Measurements from ENCODE around the gene HSPA12B.

HSPA12B gene

GRCh38 chr20:3739054-3739925, 6.8 kb downstream of the HSPA12B start:
- WGBS, 2 experiments, result 78 to 79% methylated on average over 19 of the region's 19 CpGs
- peaks cover 5% of the 10 kb centered on the region for H3K27me3 ChIP-seq (ENCODE audit: control insufficient read depth, insufficient read depth, low read length, poor library complexity, severe bottlenecking)

GRCh38 chr20:3739926-3740451, 7.5 kb downstream of the HSPA12B start:
- H3K9me3 ChIP-seq (ENCODE audit: control insufficient read depth, low read length), result no peaks in the 10 kb centered on the region
- no peak overlapping the region for H3K4me3 ChIP-seq (ENCODE audit: insufficient read depth, low read depth, low read length)
- H3K36me3 ChIP-seq (ENCODE audit: control insufficient read depth, insufficient read depth, low read length), result no peaks in the 10 kb centered on the region
- H3K27ac ChIP-seq (ENCODE audit: insufficient read depth, low read depth, low read length, poor library complexity, severe bottlenecking), result no peak overlapping the region
- H3K4me1 ChIP-seq (ENCODE audit: control insufficient read depth, insufficient read depth, low read length), result no peaks in the 10 kb centered on the region
- WGBS, 2 experiments, result 86 to 89% methylated on average over 7 of the region's 7 CpGs
- peaks cover 12% of the 10 kb centered on the region for H3K27me3 ChIP-seq (ENCODE audit: control insufficient read depth, insufficient read depth, low read length, poor library complexity, severe bottlenecking)

More at GRCh38 chr20:3739054-3739925, 6.8 kb downstream of the HSPA12B start:
- H3K27ac ChIP-seq (ENCODE audit: insufficient read depth, low read depth, low read length, poor library complexity, severe bottlenecking), result no peak overlapping the region
- no peaks in the 10 kb centered on the region for H3K36me3 ChIP-seq (ENCODE audit: control insufficient read depth, insufficient read depth, low read length)
- H3K9me3 ChIP-seq (ENCODE audit: control insufficient read depth, low read length), result no peaks in the 10 kb centered on the region
- H3K4me1 ChIP-seq (ENCODE audit: control insufficient read depth, insufficient read depth, low read length), result no peaks in the 10 kb centered on the region
- H3K4me3 ChIP-seq (ENCODE audit: insufficient read depth, low read depth, low read length), result no peak overlapping the region

GRCh38 chr20:3740615-3741301, 8.3 kb downstream of the HSPA12B start:
- H3K27ac ChIP-seq (ENCODE audit: insufficient read depth, low read depth, low read length, poor library complexity, severe bottlenecking), result no peak overlapping the region
- H3K27me3 ChIP-seq (ENCODE audit: control insufficient read depth, insufficient read depth, low read length, poor library complexity, severe bottlenecking), result peaks cover 17% of the 10 kb centered on the region
- H3K4me3 ChIP-seq (ENCODE audit: insufficient read depth, low read depth, low read length), result no peak overlapping the region
- no peaks in the 10 kb centered on the region for H3K36me3 ChIP-seq (ENCODE audit: control insufficient read depth, insufficient read depth, low read length)
- H3K4me1 ChIP-seq (ENCODE audit: control insufficient read depth, insufficient read depth, low read length), result no peaks in the 10 kb centered on the region
- no peaks in the 10 kb centered on the region for H3K9me3 ChIP-seq (ENCODE audit: control insufficient read depth, low read length)
- 94% methylated on average over 15 of the region's 15 CpGs for WGBS, 2 experiments

DNA sequence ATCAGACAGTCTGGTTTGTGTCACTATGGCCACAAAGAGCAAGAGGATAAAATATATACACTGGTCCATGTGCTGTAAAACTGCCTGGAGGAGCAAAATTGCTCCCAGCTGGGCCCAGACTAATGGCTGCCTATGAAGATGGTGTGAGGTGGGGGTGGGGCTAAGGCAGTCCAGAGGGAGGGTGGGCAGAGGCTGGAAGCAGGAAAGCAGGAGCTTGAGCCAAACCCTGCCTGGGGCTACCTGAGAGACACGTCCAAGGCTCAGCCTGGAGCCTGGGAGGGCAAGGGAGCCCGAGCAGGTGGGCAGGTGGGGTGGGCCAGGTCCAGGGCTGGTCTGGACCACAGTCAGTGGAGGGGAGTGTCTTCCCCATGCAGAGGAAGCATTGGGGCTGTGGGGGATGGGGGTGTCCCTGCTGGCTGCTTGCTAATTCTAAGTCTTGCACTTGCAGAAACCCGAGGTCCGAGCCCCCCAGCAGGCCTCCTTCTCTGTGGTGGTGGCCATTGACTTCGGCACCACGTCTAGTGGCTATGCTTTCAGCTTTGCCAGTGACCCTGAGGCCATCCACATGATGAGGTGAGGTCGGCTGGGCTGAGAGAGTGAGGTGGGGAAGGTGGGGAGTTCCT, 9.5 kb downstream of the HSPA12B start:
- 76% methylated on average over 7 of the region's 7 CpGs for WGBS, 2 experiments
- no peaks in the 10 kb centered on the region for H3K36me3 ChIP-seq (ENCODE audit: control insufficient read depth, insufficient read depth, low read length)
- no peaks in the 10 kb centered on the region for H3K4me1 ChIP-seq (ENCODE audit: control insufficient read depth, insufficient read depth, low read length)
- H3K27ac ChIP-seq (ENCODE audit: insufficient read depth, low read depth, low read length, poor library complexity, severe bottlenecking), result no peak overlapping the region
- H3K4me3 ChIP-seq (ENCODE audit: insufficient read depth, low read depth, low read length), result no peak overlapping the region
- peaks cover 19% of the 10 kb centered on the region for H3K27me3 ChIP-seq (ENCODE audit: control insufficient read depth, insufficient read depth, low read length, poor library complexity, severe bottlenecking)
- no peaks in the 10 kb centered on the region for H3K9me3 ChIP-seq (ENCODE audit: control insufficient read depth, low read length)

- H3K36me3 ChIP-seq (ENCODE audit: control insufficient read depth, insufficient read depth, low read length), result no peaks in the 10 kb centered on the region
- H3K27ac ChIP-seq (ENCODE audit: insufficient read depth, low read depth, low read length, poor library complexity, severe bottlenecking), result no peak overlapping the region
- no peaks in the 10 kb centered on the region for H3K4me1 ChIP-seq (ENCODE audit: control insufficient read depth, insufficient read depth, low read length)
- peaks cover 29% of the 10 kb centered on the region for H3K27me3 ChIP-seq (ENCODE audit: control insufficient read depth, insufficient read depth, low read length, poor library complexity, severe bottlenecking)
- H3K4me3 ChIP-seq (ENCODE audit: insufficient read depth, low read depth, low read length), result no peak overlapping the region
- WGBS, 2 experiments, result 91 to 100% methylated on average over 1 to 2 of the region's 2 CpGs
- H3K9me3 ChIP-seq (ENCODE audit: control insufficient read depth, low read length), result no peaks in the 10 kb centered on the region
Measured at GRCh38 chr20:3743251-3743650, 10.8 kb downstream of the HSPA12B start.

GRCh38 chr20:3744037-3744436, 11.6 kb downstream of the HSPA12B start:
- WGBS, 2 experiments, result 90 to 95% methylated on average over 1 of the region's 1 CpG
- no peaks in the 10 kb centered on the region for H3K36me3 ChIP-seq (ENCODE audit: control insufficient read depth, insufficient read depth, low read length)
- peaks cover 37% of the 10 kb centered on the region for H3K27me3 ChIP-seq (ENCODE audit: control insufficient read depth, insufficient read depth, low read length, poor library complexity, severe bottlenecking)
- no peak overlapping the region for H3K27ac ChIP-seq (ENCODE audit: insufficient read depth, low read depth, low read length, poor library complexity, severe bottlenecking)
- no peak overlapping the region for H3K4me3 ChIP-seq (ENCODE audit: insufficient read depth, low read depth, low read length)
- no peaks in the 10 kb centered on the region for H3K9me3 ChIP-seq (ENCODE audit: control insufficient read depth, low read length)
- no peaks in the 10 kb centered on the region for H3K4me1 ChIP-seq (ENCODE audit: control insufficient read depth, insufficient read depth, low read length)

GRCh38 chr20:3744806-3745685, 12.6 kb downstream of the HSPA12B start:
- Histone ChIP-seq H3K4me3 (ENCODE audit: insufficient read depth, low read depth, low read length) (peak overlapping the region; percentile 29), H3K4me1 (ENCODE audit: control insufficient read depth, insufficient read depth, low read length) (peaks cover 4% of the 10 kb centered on the region), H3K27me3 (ENCODE audit: control insufficient read depth, insufficient read depth, low read length, poor library complexity, severe bottlenecking) (peaks cover 47% of the 10 kb centered on the region), H3K27ac (ENCODE audit: insufficient read depth, low read depth, low read length, poor library complexity, severe bottlenecking) (no peak overlapping the region), H3K36me3 (ENCODE audit: control insufficient read depth, insufficient read depth, low read length) (no peaks in the 10 kb centered on the region), H3K9me3 (ENCODE audit: control insufficient read depth, low read length) (no peaks in the 10 kb centered on the region)
- 29 to 32% methylated on average over 45 of the region's 45 CpGs for WGBS, 2 experiments

- Histone ChIP-seq H3K36me3 (ENCODE audit: control insufficient read depth, insufficient read depth, low read length) (no peaks in the 10 kb centered on the region), H3K9me3 (ENCODE audit: control insufficient read depth, low read length) (no peaks in the 10 kb centered on the region), H3K4me3 (ENCODE audit: insufficient read depth, low read depth, low read length) (no peak overlapping the region), H3K27me3 (ENCODE audit: control insufficient read depth, insufficient read depth, low read length, poor library complexity, severe bottlenecking) (peaks cover 54% of the 10 kb centered on the region), H3K27ac (ENCODE audit: insufficient read depth, low read depth, low read length, poor library complexity, severe bottlenecking) (no peak overlapping the region), H3K4me1 (ENCODE audit: control insufficient read depth, insufficient read depth, low read length) (peaks cover 6% of the 10 kb centered on the region)
- 85 to 87% methylated on average over 11 of the region's 11 CpGs for WGBS, 2 experiments
Measured at GRCh38 chr20:3745686-3746173, 13.2 kb downstream of the HSPA12B start.

- Histone ChIP-seq H3K36me3 (ENCODE audit: control insufficient read depth, insufficient read depth, low read length) (no peaks in the 10 kb centered on the region), H3K4me1 (ENCODE audit: control insufficient read depth, insufficient read depth, low read length) (peaks cover 11% of the 10 kb centered on the region), H3K27me3 (ENCODE audit: control insufficient read depth, insufficient read depth, low read length, poor library complexity, severe bottlenecking) (peaks cover 71% of the 10 kb centered on the region), H3K4me3 (ENCODE audit: insufficient read depth, low read depth, low read length) (no peak overlapping the region), H3K27ac (ENCODE audit: insufficient read depth, low read depth, low read length, poor library complexity, severe bottlenecking) (no peak overlapping the region), H3K9me3 (ENCODE audit: control insufficient read depth, low read length) (no peaks in the 10 kb centered on the region)
- WGBS, 2 experiments, result 80 to 93% methylated on average over 2 of the region's 2 CpGs
Measured at GRCh38 chr20:3747471-3747870, 15.0 kb downstream of the HSPA12B start.
